Activated T-cell treated with anti-CD3 and anti-CD28 coated beads, Interleukin-2, amount 50 U/mL, for 48 hours (primary cell): ENCODE results near the gene TAS2R19.
"Not testable (repeated sequence)": the region's sequence is repeated elsewhere in the genome, so short reads cannot be mapped to it uniquely, and the experiment has no call there.

Source experiments
- DNase-seq, 2 experiments: peaks; one replicate each; pipeline ENCODE4 v3.0.0-alpha.2; 2020

TAS2R19 gene

GRCh38 chr12:11022520-11022919, at the start of gene TAS2R19:
TAS2R19 (minus strand) TSS chr12:11022620; CDS start chr12:11022571, 49 bp downstream.
- DNase-seq, result no peak

GRCh38 chr12:11071414-11071813, 49.0 kb upstream of the TAS2R19 start:
- DNase-seq, result no peak

- DNase-seq, result no peak
Measured at GRCh38 chr12:11070999-11071398, 48.6 kb upstream of the TAS2R19 start.

- DNase-seq, result no peak
Measured at GRCh38 chr12:11069854-11070365, 47.5 kb upstream of the TAS2R19 start.

- no peak for DNase-seq
Measured at GRCh38 chr12:11067514-11067913, 45.1 kb upstream of the TAS2R19 start.

GRCh38 chr12:11062194-11062593, 39.8 kb upstream of the TAS2R19 start, which contains the start of gene TAS2R46:
TAS2R46 (minus strand) TSS chr12:11062294; CDS start chr12:11062294, 0 bp downstream.
- not testable (repeated sequence) for DNase-seq

- DNase-seq, result no peak
Measured at GRCh38 chr12:11059784-11060183, 37.4 kb upstream of the TAS2R19 start.

- DNase-seq, result no peak
Measured at GRCh38 chr12:11059041-11059440, 36.6 kb upstream of the TAS2R19 start.

- DNase-seq, result no peak
Measured at GRCh38 chr12:11055306-11055705, 32.9 kb upstream of the TAS2R19 start.

- DNase-seq, result not testable (repeated sequence)
Measured at GRCh38 chr12:11049806-11050531, 27.5 kb upstream of the TAS2R19 start.

GRCh38 chr12:11041366-11041765, 18.9 kb upstream of the TAS2R19 start:
- DNase-seq, result not testable (repeated sequence)

GRCh38 chr12:11040162-11040561, 17.7 kb upstream of the TAS2R19 start:
- DNase-seq, result no peak

- DNase-seq, result no peak
Measured at GRCh38 chr12:11039171-11039570, 16.8 kb upstream of the TAS2R19 start.

- DNase-seq, result not testable (repeated sequence)
Measured at GRCh38 chr12:11033959-11034358, 11.5 kb upstream of the TAS2R19 start.

- DNase-seq, result no peak
Measured at GRCh38 chr12:11031307-11031706, 8.9 kb upstream of the TAS2R19 start, which contains the start of gene TAS2R31. TAS2R31 (minus strand) TSS chr12:11031407; CDS start chr12:11031335, 72 bp downstream.

GRCh38 chr12:11026118-11026517, 3.7 kb upstream of the TAS2R19 start:
- no peak for DNase-seq

- no peak for DNase-seq
Measured at GRCh38 chr12:11023387-11023786, 967 bp upstream of the TAS2R19 start.

GRCh38 chr12:11016937-11017336, 5.5 kb downstream of the TAS2R19 start:
- no peak for DNase-seq

GRCh38 chr12:11015775-11016430, 6.5 kb downstream of the TAS2R19 start:
- no peak for DNase-seq

GRCh38 chr12:11014234-11014633, 8.2 kb downstream of the TAS2R19 start:
- DNase-seq, result no peak

GRCh38 chr12:11007608-11008007, 14.8 kb downstream of the TAS2R19 start:
- no peak for DNase-seq

GRCh38 chr12:10998204-10998603, 24.2 kb downstream of the TAS2R19 start, which contains the start of gene TAS2R20:
TAS2R20 (minus strand) TSS chr12:10998304; CDS start chr12:10997875, 429 bp downstream.
- no peak for DNase-seq

GRCh38 chr12:10994307-10994706, 28.1 kb downstream of the TAS2R19 start:
- DNase-seq, result no peak

- no peak for DNase-seq
Measured at GRCh38 chr12:10989107-10989506, 33.3 kb downstream of the TAS2R19 start.
